RWPE1 (cell line): Measurements from ENCODE around the gene KCNMB4.

Experiments
- CTCF ChIA-PET: fragments of 350-600 bp; sonication (Branson Sonifier 250); formaldehyde crosslinking; extraction: SDS; loops from one replicate; lab custom pipeline; 2021; lab: Yijun Ruan, JAX
- POLR2A ChIA-PET: fragments of 400-600 bp; formaldehyde crosslinking; extraction: SDS; loops from one replicate; lab custom pipeline; 2020; ENCODE audit warnings: antibody characterized with exemption; ENCODE audit not compliant: low non-redundant PET; lab: Yijun Ruan, JAX
- DNase-seq: peaks from one replicate; pipeline ENCODE4 v3.0.0; 2012; ENCODE audit warnings: low spot score
- H3K27ac ChIP-seq: fragments of 450-650 bp; 2 replicates; pipeline ENCODE4 v1.5.1; 2017
- CTCF ChIP-seq: fragments of 450-650 bp; conservative IDR thresholded peaks from 2 replicates; pipeline ENCODE4 v1.5.1; 2017; ENCODE audit warnings: low read depth, mild to moderate bottlenecking

The KCNMB4 gene

GRCh38 chr12:70468741-70469140, 102.7 kb downstream of the KCNMB4 start:
- DNase-seq, result no peak
- no peak for TF ChIP-seq CTCF
- CTCF ChIA-PET, result interaction anchor here (0.6 kb wide), 1 partner anchor 1010 kb away, joined by 3 read pairs; no protein-coding TSS in a partner anchor
- no peak overlapping the region for H3K27ac ChIP-seq
- POLR2A ChIA-PET, result no interaction called here

- CTCF ChIA-PET, result no interaction called here
- POLR2A ChIA-PET, result no interaction called here
- TF ChIP-seq CTCF, result no peak
- no peak overlapping the region for H3K27ac ChIP-seq
- no peak for DNase-seq
Measured at GRCh38 chr12:70469221-70469820, 103.2 kb downstream of the KCNMB4 start.

GRCh38 chr12:70482764-70483163, 116.7 kb downstream of the KCNMB4 start:
- ChIA-PET CTCF (no interaction called here), POLR2A (no interaction called here)
- no peak for DNase-seq
- no peak overlapping the region for H3K27ac ChIP-seq
- TF ChIP-seq CTCF, result no peak
